ENCODE data around the gene RASGRP3.
"Not testable (repeated sequence)": the region's sequence is repeated elsewhere in the genome, so short reads cannot be mapped to it uniquely, and the experiment has no call there.

RASGRP3 gene

GRCh38 chr2:33458248-33458819 is 18.1 kb upstream of the RASGRP3 start:
- no peaks in the 10 kb centered on the region for H3K27me3 ChIP-seq (replicated peaks)
- H3K36me3 ChIP-seq (replicated peaks) = no peaks in the 10 kb centered on the region
- H3K27ac ChIP-seq = no peak overlapping the region
- TF ChIP-seq CTCF (IDR thresholded peaks at IDR 0.05; ENCODE audit: low read depth, low read length, missing control alignments) = no peak
- DNase-seq = no peak
- no peak overlapping the region for H3K4me3 ChIP-seq (ENCODE audit: low read depth, low read length)
- in situ Hi-C loops (cut with HindIII; ENCODE audit: low pct_ligation_motif_present, low sequenced_read_pairs) = no loop called here

- Histone ChIP-seq H3K27me3 (replicated peaks) (no peaks in the 10 kb centered on the region), H3K36me3 (replicated peaks) (no peaks in the 10 kb centered on the region), H3K4me3 (ENCODE audit: low read depth, low read length) (no peak overlapping the region), H3K27ac (no peak overlapping the region)
- no peak for TF ChIP-seq CTCF (IDR thresholded peaks at IDR 0.05; ENCODE audit: low read depth, low read length, missing control alignments)
- in situ Hi-C loops (cut with HindIII; ENCODE audit: low pct_ligation_motif_present, low sequenced_read_pairs) = no loop called here
- DNase-seq = no peak
These were observed 16.7 kb upstream of the RASGRP3 start for GRCh38 chr2:33459745-33460144.

- H3K4me3 ChIP-seq (ENCODE audit: low read depth, low read length); H3K27ac ChIP-seq; H3K36me3 ChIP-seq (replicated peaks); H3K27me3 ChIP-seq (replicated peaks); in situ Hi-C loops (cut with HindIII; ENCODE audit: low pct_ligation_motif_present, low sequenced_read_pairs): not testable (repeated sequence)
- peak; percentile 60 for DNase-seq
These were observed 13.9 kb upstream of the RASGRP3 start for GRCh38 chr2:33462512-33462911.

- Histone ChIP-seq H3K36me3 (replicated peaks) (no peaks in the 10 kb centered on the region), H3K27me3 (replicated peaks) (no peaks in the 10 kb centered on the region), H3K4me3 (ENCODE audit: low read depth, low read length) (no peak overlapping the region), H3K27ac (no peak overlapping the region)
- DNase-seq = no peak
- no peak for TF ChIP-seq CTCF (IDR thresholded peaks at IDR 0.05; ENCODE audit: low read depth, low read length, missing control alignments)
- in situ Hi-C loops (cut with HindIII; ENCODE audit: low pct_ligation_motif_present, low sequenced_read_pairs) = no loop called here
These were observed 9.0 kb upstream of the RASGRP3 start for GRCh38 chr2:33467413-33467812.

DNA sequence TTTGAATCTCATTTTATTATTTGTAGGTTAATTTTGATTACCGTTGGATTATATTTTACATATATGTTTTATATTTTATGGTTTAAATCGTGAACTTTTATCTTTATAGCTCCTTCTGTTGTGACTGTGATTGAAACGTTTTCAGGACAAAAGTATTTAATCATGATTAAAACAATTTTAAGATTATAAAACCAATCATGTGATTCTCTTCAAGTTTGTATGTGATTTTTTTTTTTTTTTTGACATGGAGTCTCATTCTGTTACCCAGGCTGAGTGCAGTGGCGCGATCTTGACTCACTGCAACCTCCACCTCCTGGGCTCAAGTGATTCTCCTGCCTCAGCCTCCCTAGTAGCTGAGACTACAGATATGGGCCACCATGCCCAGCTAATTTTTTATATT is 7.2 kb upstream of the RASGRP3 start:
- Histone ChIP-seq H3K27ac (no peak overlapping the region), H3K36me3 (replicated peaks) (no peaks in the 10 kb centered on the region), H3K27me3 (replicated peaks) (no peaks in the 10 kb centered on the region), H3K4me3 (ENCODE audit: low read depth, low read length) (no peak overlapping the region)
- in situ Hi-C loops (cut with HindIII; ENCODE audit: low pct_ligation_motif_present, low sequenced_read_pairs) = no loop called here
- DNase-seq = no peak
- TF ChIP-seq CTCF (IDR thresholded peaks at IDR 0.05; ENCODE audit: low read depth, low read length, missing control alignments) = no peak

DNA sequence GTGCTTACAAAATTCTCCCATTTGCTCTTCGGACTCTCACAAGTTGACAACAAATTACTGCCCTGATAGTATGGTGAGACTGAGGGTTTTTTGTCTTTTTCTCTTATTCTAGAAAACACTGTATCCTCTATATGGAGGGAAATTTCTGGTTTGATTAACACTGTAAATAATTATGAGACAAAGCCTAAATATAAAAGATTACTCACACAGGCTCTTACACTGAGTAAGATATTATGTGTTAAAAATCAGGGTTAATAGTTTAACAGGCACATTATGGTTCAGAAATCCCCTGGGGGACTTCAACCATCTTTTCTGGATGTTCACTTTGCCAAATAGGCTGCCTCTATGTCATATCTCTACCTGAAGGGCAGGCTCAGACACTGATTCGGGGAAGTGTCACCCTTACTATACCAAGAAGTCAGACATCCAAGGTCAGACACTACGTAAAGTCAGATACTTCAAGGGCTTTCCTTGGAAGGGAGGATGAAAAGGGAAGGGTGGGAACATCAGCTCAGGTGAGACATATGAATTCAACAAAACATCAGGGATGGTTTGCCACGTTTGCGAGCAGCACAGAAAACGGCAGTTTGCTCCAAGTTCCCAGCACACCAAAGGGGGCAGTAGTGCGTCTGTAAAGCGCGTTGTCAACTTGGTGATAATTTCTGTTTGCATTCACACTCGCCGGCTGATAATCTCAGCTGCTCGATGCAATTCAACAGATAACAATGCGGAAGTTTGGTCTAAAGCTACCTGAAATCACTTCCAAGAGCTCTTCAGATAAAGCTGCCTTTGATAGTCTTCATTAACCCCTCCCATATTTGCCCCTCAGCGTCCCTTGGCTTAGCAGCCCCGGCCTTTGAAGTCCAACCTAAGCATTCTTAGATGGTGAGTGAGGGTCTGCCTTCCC is 972 bp upstream of the RASGRP3 start:
- Histone ChIP-seq H3K27me3 (replicated peaks) (no peaks in the 10 kb centered on the region), H3K27ac (peak overlapping the region; percentile 63), H3K4me3 (ENCODE audit: low read depth, low read length) (peak overlapping the region; percentile 66), H3K36me3 (replicated peaks) (no peaks in the 10 kb centered on the region)
- DNase-seq = peak; percentile 79
- peak; percentile 91 for TF ChIP-seq CTCF (IDR thresholded peaks at IDR 0.05; ENCODE audit: low read depth, low read length, missing control alignments)
- in situ Hi-C loops (cut with HindIII; ENCODE audit: low pct_ligation_motif_present, low sequenced_read_pairs) = no loop called here
